HG03354 (cell line): Measurements from ENCODE around the gene DDA1.
"Not testable (repeated sequence)": the region's sequence is repeated elsewhere in the genome, so short reads cannot be mapped to it uniquely, and the experiment has no call there.

Experiments used
- ATAC-seq: cut with Tn5 transposase; IDR thresholded peaks from one replicate; pipeline ENCODE4 v1.9.1; 2021; ENCODE audit warnings: mild to moderate bottlenecking; ENCODE audit not compliant: unreplicated experiment, poor library complexity, severe bottlenecking

DDA1 gene

GRCh38 chr19:17309198-17309964, at the start of gene DDA1:
Gene DDA1 (plus strand): TSS chr19:17309563. CDS start chr19:17309655, 92 bp downstream.
- ATAC-seq = peak; percentile 59

GRCh38 chr19:17259934-17260333, 49.4 kb upstream of the DDA1 start:
- ATAC-seq = no peak

- ATAC-seq = peak; percentile 79
These were observed 48.5 kb upstream of the DDA1 start for GRCh38 chr19:17260842-17261325.

- ATAC-seq = no peak
These were observed 46.8 kb upstream of the DDA1 start for GRCh38 chr19:17262557-17262956.

- ATAC-seq = no peak
These were observed 45.4 kb upstream of the DDA1 start for GRCh38 chr19:17263712-17264640.

- ATAC-seq = no peak
These were observed 44.8 kb upstream of the DDA1 start, which contains the start of gene USHBP1 for GRCh38 chr19:17264641-17264979. Gene USHBP1 (minus strand): TSS chr19:17264745. CDS start chr19:17264299, 446 bp downstream.

- ATAC-seq = no peak
These were observed 43.3 kb upstream of the DDA1 start for GRCh38 chr19:17266026-17266425.

- no peak for ATAC-seq
These were observed 42.8 kb upstream of the DDA1 start for GRCh38 chr19:17266589-17266974.

- peak; percentile 88 for ATAC-seq
These were observed 42.2 kb upstream of the DDA1 start, which contains the start of gene BABAM1 for GRCh38 chr19:17266975-17267788. Gene BABAM1 (plus strand): TSS chr19:17267443. CDS start chr19:17268807, 1,364 bp downstream.

- ATAC-seq = no peak
These were observed 40.6 kb upstream of the DDA1 start for GRCh38 chr19:17268754-17269153.

- not testable (repeated sequence) for ATAC-seq
These were observed 34.5 kb upstream of the DDA1 start for GRCh38 chr19:17274892-17275291.

GRCh38 chr19:17275441-17276175, 33.8 kb upstream of the DDA1 start:
- no peak for ATAC-seq

- ATAC-seq = no peak
These were observed 29.9 kb upstream of the DDA1 start for GRCh38 chr19:17279436-17279835.

- ATAC-seq = peak; percentile 44
These were observed 27.7 kb upstream of the DDA1 start, which contains the start of gene ANKLE1 for GRCh38 chr19:17281391-17282304. Gene ANKLE1 (plus strand): TSS chr19:17281901. CDS start chr19:17281921, 20 bp downstream.

GRCh38 chr19:17282488-17283125, 26.8 kb upstream of the DDA1 start:
- peak; percentile 73 for ATAC-seq

GRCh38 chr19:17283504-17283996, 25.8 kb upstream of the DDA1 start:
- ATAC-seq = no peak

GRCh38 chr19:17285415-17286135, 23.8 kb upstream of the DDA1 start:
- ATAC-seq = no peak
